ENCODE results near the gene FAM118A.
"Not testable (repeated sequence)": the region's sequence is repeated elsewhere in the genome, so short reads cannot be mapped to it uniquely, and the experiment has no call there.

The FAM118A gene

DNA sequence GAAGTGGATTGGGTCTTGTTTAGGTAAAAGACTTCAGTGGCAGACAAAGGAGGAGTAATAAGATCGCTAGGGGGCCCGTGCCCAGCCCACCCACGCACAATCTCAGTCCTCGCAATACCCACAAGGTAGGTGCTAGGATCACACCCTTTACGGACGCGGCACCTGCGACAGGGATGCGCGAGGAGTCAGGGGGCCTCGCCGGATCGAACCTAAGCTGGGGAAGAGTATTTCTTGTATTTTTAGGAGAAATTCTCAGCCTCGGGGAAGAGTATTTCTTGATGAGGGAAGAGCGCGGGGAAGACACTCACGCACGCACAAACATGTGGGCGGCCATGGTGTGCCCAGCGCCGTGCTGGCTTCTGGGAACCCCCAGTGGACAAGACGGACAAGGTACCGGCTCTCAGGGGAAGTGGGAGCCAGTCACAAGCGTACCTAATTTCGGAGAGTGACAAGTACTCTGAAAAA lies 745 bp upstream of the FAM118A start:
- no peak for DNase-seq (ENCODE audit: low read depth, low spot score)

DNA sequence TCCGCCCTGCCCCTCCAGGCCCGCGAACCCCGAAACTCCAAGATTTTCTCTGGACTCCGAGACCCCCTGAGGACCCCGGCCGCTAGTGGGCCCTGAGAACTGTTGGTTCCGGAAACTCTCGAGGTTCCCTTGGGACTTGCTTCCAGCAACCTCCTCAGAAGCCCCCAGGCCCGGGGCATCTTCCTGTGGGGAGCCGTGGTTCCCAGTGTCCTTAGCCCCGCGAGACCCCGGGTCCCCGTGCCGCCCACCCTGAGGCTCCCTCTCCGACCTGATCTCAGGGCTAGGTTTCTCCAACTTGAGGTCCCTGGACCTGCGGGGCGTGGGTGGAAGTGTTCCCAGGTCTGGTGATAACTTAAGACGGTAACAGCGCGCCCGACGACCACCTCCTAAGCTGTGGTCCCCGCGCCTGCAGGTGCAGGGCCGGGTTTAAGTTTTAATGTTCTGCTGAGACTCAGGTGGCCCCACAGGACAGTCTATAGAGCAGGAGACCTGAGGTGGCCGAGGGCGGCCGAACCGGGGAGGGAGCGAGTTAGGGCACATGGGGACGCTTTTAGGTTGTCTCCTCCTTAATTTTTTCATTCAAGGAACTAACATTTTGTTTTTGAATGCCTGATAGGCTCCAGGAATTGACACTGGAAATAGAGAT lies 720 bp downstream of the FAM118A start:
- DNase-seq (ENCODE audit: low read depth, low spot score): no peak

DNA sequence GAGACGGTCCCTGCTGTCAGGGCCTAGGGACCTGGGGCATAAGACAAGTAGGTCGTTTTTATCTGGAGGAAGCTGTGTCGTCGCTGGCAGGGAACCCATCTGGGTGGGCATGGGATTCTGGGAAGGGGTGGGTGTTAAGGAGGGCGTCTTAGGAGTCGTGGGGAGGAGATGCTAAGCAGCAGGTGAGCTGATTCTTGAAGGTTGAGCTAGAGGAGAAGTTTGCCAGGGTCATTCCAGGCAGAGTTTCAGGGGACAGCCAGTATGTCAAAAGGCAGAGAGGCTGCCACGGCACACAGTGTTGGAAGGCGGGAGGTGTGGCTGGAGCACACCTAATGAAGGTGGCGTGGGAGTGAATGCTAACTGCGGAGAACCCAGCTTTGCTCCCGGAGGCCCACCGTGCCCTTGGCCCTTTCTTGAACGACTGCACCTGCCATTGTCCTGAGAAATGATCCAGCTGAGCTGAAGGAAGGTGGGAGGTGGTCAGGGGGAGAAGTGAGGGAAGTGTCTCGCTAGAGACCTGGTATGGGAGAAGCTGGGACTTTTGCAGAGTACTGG lies 1.3 kb downstream of the FAM118A start:
- DNase-seq (ENCODE audit: low read depth, low spot score): no peak

DNA sequence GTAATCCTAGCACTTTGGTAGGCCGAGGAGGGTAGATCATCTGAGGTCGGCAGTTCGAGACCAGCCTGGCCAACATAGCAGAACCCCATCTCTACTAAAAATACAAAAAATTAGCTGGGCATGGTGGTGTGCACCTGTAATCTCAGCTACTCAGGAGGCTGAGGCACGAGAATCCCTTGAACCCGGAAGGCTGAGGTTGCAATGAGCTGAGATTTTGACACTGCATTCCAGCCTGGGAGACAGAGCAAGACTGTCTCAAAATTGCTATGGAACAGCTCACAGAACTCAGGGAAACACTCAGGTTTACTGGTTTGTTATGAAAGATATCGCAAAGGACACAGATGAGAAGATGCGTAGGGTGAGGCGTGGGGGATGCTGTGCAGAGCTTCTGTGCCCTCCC lies 2.7 kb downstream of the FAM118A start:
- DNase-seq (ENCODE audit: low read depth, low spot score): no peak

DNA sequence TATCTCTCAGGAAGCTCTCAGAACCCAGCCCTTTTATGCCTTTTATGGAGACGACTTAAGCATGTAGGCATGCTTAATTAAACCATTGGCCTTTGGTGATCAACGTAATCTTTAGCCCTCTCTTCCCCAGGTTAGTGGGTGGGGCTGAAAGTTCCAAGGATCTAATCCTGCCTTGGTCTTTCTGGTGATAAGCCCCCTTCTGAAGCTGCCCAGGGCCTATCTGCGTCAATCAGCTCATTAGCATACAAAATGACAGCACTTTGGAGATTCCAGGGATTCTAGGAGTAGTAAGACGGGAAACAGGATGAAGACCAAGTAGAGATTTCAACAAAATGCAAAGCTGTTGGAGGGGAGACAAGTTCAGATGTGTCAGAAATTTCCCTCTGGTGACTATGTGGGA lies 3.1 kb downstream of the FAM118A start:
- DNase-seq (ENCODE audit: low read depth, low spot score): no peak

DNA sequence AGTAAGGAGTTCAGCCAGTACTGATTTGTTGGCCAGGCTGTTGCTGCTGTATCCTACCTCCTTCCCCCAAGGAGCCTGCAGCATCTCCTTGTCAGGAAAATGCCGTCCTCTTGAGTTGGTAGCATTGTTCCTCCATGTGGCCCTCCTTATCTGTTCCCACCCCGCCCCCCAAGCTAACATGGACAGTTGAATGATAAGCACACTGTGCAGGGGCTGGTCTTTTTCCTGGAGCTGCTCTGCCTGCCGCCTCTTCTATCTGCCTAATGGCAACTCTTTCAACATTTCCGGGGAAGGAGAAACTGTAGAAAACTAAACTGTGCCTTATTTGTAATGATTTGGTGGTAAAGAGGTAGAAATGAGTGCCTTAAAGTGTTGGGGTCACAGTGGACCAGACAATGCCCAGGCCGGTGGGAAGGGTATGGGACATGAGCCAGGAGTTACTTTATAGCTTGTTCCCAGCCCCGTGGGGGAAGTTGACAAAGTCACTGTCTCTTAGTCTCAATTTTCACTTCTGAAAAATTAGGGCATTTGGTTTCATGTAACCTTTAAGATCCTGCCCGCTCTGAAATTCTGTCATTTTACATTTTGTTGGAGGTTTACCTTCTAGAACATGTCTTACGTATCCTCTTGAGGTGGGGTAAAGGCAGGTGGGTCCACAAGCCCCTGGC lies 4.5 kb downstream of the FAM118A start:
- no peak for DNase-seq (ENCODE audit: low read depth, low spot score)

DNA sequence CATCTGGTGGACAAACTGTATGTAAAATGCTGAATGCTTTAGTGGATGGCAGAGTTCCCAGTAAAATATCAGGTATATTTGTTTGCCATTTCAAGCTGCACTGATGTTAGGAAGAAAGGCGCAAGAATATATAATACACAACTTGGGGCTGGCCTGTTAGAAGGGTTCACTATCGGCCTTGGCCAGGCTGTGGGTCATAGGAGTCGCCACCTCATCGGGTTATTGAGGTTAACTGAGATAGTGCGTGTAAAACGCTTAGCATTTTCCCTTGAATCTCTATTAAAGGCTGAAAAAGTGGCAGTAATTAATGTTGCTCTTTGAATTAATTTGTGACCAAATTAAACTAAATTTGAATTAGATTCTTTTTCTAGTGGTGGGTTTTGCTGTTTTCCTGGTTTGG lies 5.1 kb downstream of the FAM118A start:
- DNase-seq (ENCODE audit: low read depth, low spot score): no peak

DNA sequence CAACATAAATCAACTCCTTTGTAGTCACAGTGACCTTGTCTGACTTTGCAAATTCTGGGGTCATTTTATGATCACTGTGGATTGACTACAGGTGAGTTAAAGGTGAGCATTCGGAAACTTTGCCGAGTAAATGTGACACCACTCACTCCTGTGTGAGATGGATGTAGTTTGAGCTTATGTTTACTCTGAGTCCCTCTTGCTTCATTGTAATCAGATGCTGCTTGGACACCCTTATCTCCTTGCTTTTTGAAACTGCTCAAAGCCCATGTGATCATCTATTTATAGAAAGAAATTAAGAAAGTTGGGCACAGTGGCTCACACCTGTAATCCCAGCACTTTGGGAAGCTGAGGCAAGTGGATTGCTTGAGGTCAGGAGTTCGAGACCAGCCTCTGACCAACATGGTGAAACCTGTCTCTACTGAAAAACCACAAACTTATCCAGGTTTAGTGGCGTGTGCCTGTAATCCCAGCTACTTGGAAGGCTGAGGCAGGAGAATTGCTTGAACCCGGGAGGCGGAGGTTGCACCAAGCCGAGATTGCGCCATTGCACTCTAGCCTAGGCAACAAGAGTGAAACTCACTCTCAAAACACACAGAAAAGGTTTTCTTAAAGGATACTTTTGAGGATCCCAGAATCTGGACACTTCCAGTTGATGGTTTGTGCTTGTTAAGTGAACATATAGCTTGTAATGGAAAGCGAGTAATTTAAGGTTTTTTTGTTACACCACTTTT lies 7.2 kb downstream of the FAM118A start:
- no peak for DNase-seq (ENCODE audit: low read depth, low spot score)

DNA sequence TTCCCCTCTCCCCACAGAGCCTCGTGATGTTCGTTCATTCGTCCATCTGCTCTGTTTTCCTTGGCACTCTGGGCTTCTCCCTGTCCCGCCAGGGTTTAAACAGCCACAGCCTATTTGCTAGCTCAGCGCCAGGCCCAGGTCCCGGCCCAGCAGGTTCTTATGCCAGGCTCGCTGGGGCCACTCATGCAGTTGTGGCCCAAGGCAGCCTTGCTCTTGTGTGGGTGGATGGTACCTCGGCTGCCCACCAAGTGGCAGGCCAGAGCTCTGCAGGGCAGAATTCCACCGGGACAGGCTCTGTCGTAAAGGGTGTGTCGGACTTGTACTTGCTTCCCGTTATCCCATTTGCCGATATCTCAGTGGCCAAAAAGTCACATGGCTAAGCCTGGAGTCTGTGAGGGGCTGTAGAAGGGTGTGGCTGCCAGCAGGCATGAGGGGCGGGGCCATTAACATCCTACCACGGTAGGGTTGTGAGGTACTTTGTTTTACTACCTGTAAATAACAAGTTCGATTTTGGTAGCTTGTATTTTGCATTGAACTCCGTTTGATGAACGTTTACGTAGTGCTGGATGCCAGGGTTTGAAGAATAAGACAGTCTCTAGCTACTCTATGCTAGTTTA lies 7.9 kb downstream of the FAM118A start:
- DNase-seq (ENCODE audit: low read depth, low spot score): no peak

DNA sequence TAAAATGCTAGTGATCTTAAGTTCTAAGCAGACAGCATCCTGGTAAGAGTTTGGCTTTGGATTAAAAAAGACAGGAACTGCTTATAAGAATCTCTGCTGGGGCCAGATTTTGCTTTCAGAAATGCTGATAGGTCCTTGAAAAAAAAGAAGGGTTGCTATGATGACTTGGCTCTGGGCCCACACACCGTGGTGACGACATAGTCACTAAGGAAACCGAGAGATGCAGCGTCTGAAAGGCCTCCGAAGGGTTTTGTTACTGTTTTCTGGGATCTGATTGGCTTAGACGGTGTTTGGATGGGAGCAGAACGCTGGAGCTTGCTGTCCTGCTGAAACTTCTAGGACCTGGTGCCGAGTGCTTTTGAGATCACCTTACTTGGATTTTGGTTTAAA lies 8.4 kb downstream of the FAM118A start:
- peak; percentile 81 for DNase-seq (ENCODE audit: low read depth, low spot score)

DNA sequence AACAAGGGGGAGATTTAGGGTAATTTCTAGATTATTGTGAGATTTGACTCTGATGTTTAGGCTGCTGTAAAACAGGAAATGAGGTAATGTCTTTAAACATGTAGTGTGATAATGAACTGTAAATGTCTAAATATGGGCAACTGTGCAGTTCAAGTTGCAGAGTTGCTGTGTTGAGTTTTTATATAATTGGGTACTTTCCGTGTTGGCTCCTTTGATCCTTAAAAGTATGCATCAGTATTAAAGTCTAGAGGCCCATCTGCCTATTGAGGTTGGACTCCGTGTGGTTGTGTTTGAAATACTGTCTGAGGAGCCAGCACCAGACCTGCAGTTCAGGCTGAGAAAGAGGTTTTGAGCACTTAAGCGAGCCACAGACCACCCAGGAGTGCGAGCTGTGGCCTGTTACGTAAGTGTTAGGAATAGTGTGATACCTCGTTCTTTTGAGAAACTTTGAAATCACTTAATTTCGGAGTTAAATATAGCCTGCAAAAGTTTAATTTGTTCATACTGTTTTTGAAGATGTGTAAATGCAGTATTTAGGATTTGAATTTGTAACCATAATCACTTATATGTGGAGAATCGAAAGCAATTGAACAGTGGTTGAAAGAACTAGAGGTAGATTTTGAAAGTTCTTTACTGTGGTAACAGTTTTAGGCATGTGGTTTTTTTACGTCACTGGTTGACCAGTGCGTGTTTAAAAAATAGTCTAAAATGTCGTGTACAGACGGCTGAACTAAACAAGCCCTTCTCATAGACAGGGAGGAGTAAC lies 9.0 kb downstream of the FAM118A start:
- peak; percentile 30 for DNase-seq (ENCODE audit: low read depth, low spot score)

DNA sequence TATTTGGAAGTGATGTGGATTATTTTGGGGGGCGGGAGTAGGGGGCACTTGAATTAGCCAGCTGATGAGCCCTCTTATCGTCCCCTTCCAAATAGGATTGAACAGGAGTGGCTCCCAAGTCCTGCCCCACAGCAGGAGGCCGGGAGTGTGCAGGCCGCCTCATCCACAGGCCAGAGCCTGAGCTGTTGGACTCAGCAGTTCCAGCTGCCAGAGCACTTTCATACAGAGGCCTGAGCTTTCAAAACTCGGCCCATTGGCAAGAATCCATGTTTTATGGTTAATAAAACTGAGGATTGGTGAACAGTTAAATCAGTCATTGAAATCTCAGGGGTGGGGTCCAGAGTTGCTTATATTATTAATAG lies 9.6 kb downstream of the FAM118A start:
- no peak for DNase-seq (ENCODE audit: low read depth, low spot score)

DNA sequence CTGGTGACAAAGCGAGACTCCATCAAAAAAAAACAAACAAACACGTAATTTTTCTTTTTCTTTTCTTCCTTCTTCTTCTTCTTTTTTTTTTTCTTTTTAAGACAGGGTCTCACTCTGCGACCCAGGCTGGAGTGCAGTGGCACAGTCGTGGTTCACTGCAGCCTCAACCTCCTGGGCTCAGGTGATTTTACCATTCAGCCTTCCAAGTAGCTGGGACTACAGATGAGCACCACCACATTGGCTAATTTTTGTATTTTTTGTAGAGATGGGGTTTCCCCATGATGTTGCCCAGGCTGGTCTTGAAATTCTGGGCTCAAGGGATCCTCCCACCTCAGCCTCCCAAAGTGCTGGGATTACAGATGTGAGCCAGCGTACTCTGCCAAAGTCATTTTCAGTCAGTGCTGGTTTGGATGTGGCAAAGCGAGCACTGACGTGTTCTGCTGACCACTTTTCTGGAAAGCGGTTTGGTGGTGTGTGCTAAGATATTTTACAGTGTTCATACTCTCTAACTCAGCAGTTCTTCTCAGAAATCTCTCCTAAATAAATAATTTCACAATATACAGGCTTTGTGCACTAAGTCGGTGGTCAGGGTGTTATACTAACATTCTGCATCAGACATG lies 10.7 kb downstream of the FAM118A start:
- DNase-seq (ENCODE audit: low read depth, low spot score): no peak

DNA sequence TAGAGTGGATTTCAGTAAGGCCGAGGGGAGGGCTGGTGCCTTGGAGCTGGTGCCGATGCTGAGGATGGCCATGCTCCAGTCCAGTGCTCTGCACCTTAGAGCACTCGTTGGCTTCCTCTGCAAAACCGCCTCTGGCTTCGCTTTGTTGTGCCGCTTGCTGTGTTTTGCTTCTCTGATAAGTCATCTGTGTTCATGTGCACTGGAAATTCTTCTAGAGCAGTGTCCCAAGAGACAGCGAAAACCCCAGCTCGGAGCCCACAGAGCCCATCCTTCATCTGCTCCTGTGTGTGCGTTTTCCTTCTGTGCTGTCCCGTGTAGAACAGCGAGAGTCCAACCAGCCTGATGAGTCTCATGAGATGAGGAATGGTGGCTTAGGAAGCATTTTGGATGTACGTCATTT lies 12.1 kb downstream of the FAM118A start:
- DNase-seq (ENCODE audit: low read depth, low spot score): no peak

DNA sequence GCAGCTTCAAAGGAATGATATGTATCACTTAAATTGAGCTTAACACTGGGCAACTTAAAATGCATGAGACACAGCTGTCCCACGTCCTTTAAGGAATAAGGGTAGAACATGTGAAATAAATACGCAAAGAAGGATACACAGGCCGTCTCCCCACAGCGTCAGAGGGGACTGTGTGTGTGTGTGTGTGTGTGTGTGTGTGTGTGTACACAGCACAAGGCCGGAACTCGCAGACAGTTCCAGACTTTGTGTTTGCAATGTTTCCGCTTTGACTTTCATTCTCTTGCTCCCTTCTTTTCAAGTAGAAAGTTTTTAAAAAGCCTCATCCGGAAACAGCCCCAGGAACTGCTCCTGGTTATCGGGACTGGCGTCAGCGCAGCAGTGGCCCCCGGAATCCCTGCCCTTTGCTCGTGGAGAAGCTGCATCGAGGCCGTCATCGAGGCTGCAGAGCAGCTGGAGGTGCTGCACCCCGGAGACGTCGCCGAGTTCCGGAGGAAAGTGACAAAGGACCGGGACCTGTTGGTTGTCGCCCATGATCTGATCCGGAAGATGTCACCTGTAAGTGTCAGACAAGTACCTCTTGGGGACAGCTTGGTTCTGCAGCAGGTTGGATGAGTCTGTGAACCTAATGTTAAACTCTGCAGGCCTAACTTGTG lies 13.3 kb downstream of the FAM118A start:
- no peak for DNase-seq (ENCODE audit: low read depth, low spot score)

DNA sequence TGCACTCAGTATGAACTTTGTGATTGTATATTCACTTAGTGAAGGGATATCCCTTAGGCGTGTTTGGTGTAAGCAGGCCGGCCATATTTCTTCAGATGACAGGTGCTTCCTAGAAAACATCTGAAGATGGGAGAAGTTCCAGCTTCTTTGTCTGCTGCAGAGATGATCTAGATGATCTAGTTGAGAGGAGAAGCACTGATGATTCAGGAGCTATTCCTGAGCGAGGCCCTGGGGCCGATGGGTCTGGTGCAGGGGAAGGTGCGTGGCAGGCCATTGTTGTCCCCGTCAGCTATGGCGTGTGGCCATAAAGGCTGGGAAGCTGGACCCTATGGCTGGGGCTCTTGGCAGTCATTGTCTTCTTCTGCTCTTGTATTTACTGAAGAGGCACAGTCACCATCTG lies 14.0 kb downstream of the FAM118A start:
- DNase-seq (ENCODE audit: low read depth, low spot score): no peak

DNA sequence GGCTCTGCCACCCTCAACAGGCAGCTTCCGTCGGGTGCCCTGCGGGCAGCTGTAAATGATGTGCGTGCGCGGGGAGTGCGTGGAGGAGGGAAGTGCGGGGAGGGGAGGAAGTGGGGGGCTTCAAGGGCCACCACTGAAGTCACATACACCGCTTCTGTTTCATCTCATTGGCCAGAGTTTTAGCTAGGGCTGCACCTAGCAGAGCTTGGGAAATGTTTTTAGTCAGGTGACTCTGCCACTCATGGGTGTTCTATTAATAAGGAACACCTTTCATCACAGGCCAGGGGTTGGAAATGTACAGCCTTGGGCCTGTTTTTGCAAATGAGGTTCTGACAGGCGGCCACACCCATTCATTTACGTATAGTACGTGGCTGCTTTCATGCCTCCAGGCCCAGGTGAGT lies 14.6 kb downstream of the FAM118A start:
- no peak for DNase-seq (ENCODE audit: low read depth, low spot score)

DNA sequence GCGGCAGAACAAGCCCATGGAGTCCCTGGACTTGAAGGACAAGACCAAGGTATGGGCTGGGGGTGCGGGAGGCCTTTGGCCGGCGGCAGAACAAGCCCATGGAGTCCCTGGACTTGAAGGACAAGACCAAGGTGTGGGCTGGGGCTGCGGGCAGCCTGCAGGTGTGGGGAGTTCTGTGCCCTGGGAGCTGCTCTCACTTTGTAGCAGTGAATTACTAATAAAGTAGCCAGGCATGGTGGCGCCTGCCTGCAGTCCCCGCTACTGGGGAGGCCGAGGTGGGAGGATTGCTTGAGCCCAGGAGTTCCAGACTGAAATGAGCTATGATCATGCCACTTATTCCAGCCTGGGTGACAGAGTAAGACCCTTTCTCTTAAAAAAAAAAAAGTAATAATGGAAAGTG lies 18.5 kb downstream of the FAM118A start:
- not testable (repeated sequence) for DNase-seq (ENCODE audit: low read depth, low spot score)

DNA sequence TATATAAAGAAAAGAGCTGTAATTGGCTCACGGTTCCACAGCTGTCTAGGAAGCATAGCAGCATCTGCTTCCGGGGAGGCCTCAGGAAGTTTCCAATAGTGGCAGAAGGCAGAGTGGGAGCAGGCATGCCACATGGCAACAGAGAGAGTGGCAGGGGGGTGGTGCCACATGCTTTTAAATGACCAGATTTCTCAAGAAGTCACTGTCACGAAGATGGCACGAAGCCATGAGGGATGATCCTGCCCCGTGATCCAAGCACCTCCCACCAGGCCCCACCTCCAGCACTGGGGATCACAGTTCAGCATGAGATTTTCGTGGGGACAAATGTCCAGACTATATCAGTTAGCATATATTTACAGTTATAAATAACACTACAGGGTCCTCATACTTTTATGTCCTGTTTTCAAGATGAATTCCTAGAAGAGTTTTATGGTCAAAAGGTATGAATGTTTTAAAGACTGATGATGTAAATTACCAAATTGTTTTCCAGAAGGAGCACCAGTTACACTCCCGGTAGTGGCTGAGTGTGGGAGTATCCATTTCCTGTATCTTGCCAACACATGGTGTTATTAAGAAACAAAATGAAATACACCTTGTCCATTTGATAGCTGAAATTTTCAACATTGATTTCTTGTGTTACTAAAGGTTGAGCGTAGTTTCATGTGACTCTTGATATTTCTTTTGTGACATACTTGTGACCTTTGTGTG lies 19.2 kb downstream of the FAM118A start:
- no peak for DNase-seq (ENCODE audit: low read depth, low spot score)

DNA sequence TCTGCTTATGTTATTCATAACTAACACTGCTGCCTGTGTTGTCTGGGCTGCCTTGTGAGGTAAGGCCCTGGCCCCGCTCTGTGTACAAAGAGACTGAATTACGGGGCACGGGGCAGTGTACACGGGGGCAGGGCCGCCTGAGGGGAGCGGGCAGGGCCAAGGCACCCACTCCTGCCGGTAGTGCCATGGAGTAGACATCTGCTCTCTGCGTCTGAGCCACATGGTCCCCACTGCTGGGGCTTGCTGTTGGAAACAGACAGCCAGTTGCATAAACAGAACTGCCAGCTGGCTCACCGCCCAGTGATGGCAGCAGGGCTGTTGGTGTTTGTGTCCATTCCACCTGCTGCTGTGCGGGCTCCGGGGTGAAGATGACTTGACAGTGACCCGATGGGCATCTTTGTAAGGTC lies 19.8 kb downstream of the FAM118A start:
- no peak for DNase-seq (ENCODE audit: low read depth, low spot score)

Data from activated CD4-positive, CD25-positive, alpha-beta regulatory T cell treated with anti-CD3 and anti-CD28 coated beads, Interleukin-2, amount 50 U/mL, for 16 hours (primary cell).